Adipocyte (in vitro differentiated cells): Measurements from ENCODE around the gene CYP4A22.
"Not testable (repeated sequence)": the region's sequence is repeated elsewhere in the genome, so short reads cannot be mapped to it uniquely, and the experiment has no call there.

Experiments
- DNase-seq: peaks from one replicate; pipeline ENCODE4 v3.0.0-alpha.2; 2015; ENCODE audit warnings: low read depth
- H3K27me3 ChIP-seq: replicated peaks from 2 replicates; pipeline ENCODE4 v1.7.0; 2013; ENCODE audit warnings: mild to moderate bottlenecking, low read length, moderate library complexity; ENCODE audit not compliant: control insufficient read depth, insufficient read depth
- H3K36me3 ChIP-seq: 2 replicates; pipeline ENCODE4 v1.7.0; 2013; ENCODE audit warnings: low read length, mild to moderate bottlenecking, moderate library complexity; ENCODE audit not compliant: control insufficient read depth, insufficient read depth, severe bottlenecking
- H3K4me1 ChIP-seq: 2 replicates; pipeline ENCODE4 v1.7.0; 2013; ENCODE audit warnings: mild to moderate bottlenecking, low read length, moderate library complexity; ENCODE audit not compliant: control insufficient read depth, insufficient read depth
- H3K4me3 ChIP-seq: 2 replicates; pipeline ENCODE4 v1.7.0; 2013; ENCODE audit warnings: mild to moderate bottlenecking, low read length, moderate library complexity
- H3K9ac ChIP-seq: 2 replicates; pipeline ENCODE4 v1.7.0; 2013; ENCODE audit warnings: mild to moderate bottlenecking, low read length, moderate library complexity
- H3K9me3 ChIP-seq: 2 replicates; pipeline ENCODE4 v1.7.0; 2013; ENCODE audit warnings: mild to moderate bottlenecking, low read length, moderate library complexity; ENCODE audit not compliant: control insufficient read depth

The CYP4A22 gene

DNA sequence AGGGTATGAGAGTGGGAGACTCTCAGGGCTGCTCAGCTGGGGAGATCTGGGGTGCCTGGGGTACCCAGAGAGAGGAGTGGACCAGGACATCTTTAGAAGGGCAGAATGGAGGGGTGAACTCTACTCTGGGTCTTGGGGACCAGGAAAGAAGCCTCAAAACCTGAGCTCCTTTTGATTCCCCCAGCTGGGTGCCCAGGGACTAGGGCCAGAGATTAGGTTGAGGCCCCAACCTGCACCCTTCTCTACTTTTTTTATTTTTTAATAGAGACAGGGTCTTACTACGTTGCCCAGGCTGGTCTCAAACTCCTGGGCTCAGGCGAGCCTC is 50.6 kb downstream of the CYP4A22 start:
- no peaks in the 10 kb centered on the region for H3K36me3 ChIP-seq
- H3K9ac ChIP-seq, result no peak overlapping the region
- no peaks in the 10 kb centered on the region for H3K9me3 ChIP-seq
- H3K4me3 ChIP-seq, result no peak overlapping the region
- peaks cover 36% of the 10 kb centered on the region for H3K4me1 ChIP-seq
- peaks cover 14% of the 10 kb centered on the region for H3K27me3 ChIP-seq
- no peak for DNase-seq

DNA sequence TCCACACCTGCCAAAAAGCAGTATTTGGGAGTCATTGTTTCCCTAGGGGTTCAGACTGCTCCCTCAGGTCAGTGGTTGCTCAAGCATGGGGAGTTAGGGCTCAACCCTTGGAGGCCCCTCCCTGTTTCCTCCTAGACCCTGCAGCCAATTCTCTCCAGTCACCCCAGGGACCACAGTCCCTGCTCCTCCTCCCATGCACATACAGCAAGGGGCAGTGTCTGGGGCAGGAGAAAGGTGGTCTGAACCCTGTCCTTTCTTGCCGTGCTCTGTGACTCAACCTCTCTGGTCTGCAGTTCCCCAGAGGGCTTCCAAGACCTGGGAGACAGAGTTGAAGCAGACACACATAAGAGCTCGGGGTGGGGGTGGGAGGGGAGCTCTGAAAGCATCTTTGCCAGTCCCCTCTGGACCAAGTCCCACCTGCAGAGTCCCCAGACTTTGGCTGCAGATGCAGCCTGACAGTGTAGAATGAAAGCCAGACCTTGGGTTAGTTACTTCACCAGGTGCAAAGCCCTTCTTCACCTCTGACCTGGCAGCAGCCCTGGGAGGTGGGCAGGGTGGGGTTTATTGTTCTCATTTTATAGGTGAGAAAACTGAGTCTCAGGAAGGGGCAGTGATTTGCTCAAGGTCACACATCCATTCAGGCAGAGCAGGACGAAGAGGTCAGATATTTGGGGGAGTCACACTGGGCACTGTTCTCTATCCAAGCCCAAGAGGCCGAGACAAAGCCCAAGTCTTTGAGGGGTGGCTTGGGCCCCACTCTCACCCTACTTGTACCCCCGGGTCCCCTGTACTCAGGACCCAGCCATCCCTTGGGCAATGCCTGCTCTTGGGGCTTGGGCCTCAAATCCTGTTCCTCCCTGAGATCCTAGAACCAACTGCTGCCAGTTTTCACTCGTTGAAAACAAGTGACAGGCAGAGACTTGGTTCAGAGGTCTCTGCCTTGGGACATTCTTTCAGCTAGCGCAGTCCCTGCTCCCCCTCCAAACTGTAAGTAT is 51.8 kb downstream of the CYP4A22 start:
- H3K4me1 ChIP-seq, result peaks cover 36% of the 10 kb centered on the region
- no peak for DNase-seq
- no peaks in the 10 kb centered on the region for H3K9me3 ChIP-seq
- no peaks in the 10 kb centered on the region for H3K36me3 ChIP-seq
- H3K4me3 ChIP-seq, result no peak overlapping the region
- no peak overlapping the region for H3K9ac ChIP-seq
- peaks cover 3% of the 10 kb centered on the region for H3K27me3 ChIP-seq

DNA sequence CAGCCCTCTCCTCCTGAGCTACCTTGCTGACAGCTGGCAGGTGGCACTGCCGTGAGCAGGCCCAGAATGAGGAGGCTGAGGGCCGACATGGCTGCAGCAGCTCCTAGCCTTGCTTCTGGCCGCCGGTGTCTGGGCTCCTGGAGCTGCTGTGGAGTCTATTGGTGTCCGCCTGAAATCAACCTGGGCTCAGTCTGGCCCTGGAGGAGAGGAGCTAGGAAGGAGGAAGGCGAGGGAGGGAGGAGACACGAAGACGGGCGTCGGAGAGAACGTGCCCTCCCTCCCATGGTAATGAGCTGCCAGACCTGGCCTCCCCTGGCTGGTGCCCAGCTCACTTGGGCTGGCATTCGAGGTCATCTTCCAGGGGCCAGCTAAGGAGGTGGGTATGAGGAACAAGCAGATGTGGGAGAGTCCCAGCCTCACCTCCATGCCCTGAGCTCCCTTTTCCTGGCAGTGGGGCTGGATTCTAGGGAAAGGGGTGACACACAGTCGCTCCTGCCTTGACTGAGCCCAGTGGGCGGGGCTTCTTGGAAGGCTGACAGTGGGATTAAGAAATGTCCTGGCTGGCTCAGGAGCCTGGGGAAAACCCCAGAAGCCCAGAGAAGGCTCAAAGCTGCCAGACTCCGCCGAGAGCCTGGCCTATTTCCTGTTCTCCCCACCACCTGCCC is 52.7 kb downstream of the CYP4A22 start, which contains the start of gene PDZK1IP1:
TSS of gene PDZK1IP1 (minus strand) at position 193 of the 665 bp plus-strand sequence. CDS start at position 89, 104 bp downstream.
- Histone ChIP-seq H3K4me3 (no peak within 1 kb of the TSS), H3K36me3 (no peaks in the 10 kb centered on the region), H3K27me3 (no peaks in the 10 kb centered on the region), H3K4me1 (peaks cover 36% of the 10 kb centered on the region), H3K9ac (no peak within 1 kb of the TSS), H3K9me3 (no peaks in the 10 kb centered on the region)
- peak; percentile 80 for DNase-seq

GRCh38 chr1:47190509-47190855 is 53.2 kb downstream of the CYP4A22 start:
- H3K9ac ChIP-seq, result no peak overlapping the region
- no peaks in the 10 kb centered on the region for H3K36me3 ChIP-seq
- peaks cover 36% of the 10 kb centered on the region for H3K4me1 ChIP-seq
- H3K27me3 ChIP-seq, result no peaks in the 10 kb centered on the region
- no peak for DNase-seq
- H3K9me3 ChIP-seq, result no peaks in the 10 kb centered on the region
- H3K4me3 ChIP-seq, result no peak overlapping the region

- no peak for DNase-seq
- Histone ChIP-seq H3K4me3 (no peak overlapping the region), H3K36me3 (no peaks in the 10 kb centered on the region), H3K4me1 (peaks cover 36% of the 10 kb centered on the region), H3K27me3 (no peaks in the 10 kb centered on the region), H3K9ac (no peak overlapping the region), H3K9me3 (no peaks in the 10 kb centered on the region)
Measured at GRCh38 chr1:47190857-47191256, 53.6 kb downstream of the CYP4A22 start.

DNA sequence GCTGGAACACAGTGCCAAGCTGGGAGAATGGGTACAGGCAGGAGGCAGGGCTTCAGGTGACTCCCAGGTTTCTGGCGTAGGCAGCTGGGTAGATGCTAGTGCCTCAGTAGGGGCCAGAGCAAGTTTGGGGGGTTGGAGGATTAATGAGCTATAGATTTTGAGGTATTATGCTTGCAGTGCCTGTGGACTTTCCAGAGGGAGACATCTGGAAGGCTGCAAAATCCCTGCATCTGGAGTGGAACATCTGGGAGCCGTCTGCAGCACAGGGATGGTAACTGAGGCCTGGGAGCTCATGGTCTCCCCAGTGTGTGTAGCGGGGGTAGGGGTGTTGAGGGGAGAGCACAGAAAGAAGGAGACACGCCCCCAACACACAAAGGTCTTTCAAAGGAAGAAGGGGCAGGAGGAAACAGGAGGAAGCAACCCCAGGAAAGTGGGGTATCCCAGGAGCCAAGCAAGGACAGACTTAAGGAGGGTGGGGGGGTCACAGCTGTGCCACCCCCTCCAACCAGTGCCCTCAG is 54.8 kb downstream of the CYP4A22 start:
- Histone ChIP-seq H3K36me3 (no peaks in the 10 kb centered on the region), H3K9ac (peak overlapping the region; percentile 30), H3K9me3 (no peaks in the 10 kb centered on the region), H3K4me1 (peaks cover 36% of the 10 kb centered on the region), H3K4me3 (no peak overlapping the region), H3K27me3 (no peaks in the 10 kb centered on the region)
- no peak for DNase-seq

GRCh38 chr1:47192458-47193384 is 55.5 kb downstream of the CYP4A22 start:
- H3K9me3 ChIP-seq, result no peaks in the 10 kb centered on the region
- no peak overlapping the region for H3K4me3 ChIP-seq
- H3K9ac ChIP-seq, result peak overlapping the region; percentile 30
- H3K36me3 ChIP-seq, result no peaks in the 10 kb centered on the region
- DNase-seq, result peak; percentile 87
- peaks cover 4% of the 10 kb centered on the region for H3K27me3 ChIP-seq
- peaks cover 36% of the 10 kb centered on the region for H3K4me1 ChIP-seq

DNA sequence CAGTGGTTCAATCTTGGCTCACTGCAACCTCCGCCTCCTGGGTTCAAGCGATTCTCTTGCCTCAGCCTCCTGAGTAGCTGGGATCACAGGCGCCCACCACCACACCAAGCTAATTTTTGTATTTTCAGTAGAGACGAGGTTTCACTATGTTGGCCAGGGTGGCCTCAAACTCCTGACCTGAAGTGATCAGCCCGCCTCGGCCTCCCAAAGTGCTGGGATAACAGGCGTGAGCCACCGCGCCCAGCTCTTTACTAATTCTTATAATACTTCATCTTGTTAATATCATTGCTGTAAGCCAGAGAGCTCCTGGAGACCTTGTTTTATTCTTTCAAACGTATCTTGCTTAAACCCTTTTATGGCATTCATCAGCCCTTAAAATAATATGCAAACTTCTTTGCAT is 56.3 kb downstream of the CYP4A22 start:
- not testable (repeated sequence) for H3K9ac ChIP-seq, H3K4me3 ChIP-seq

DNA sequence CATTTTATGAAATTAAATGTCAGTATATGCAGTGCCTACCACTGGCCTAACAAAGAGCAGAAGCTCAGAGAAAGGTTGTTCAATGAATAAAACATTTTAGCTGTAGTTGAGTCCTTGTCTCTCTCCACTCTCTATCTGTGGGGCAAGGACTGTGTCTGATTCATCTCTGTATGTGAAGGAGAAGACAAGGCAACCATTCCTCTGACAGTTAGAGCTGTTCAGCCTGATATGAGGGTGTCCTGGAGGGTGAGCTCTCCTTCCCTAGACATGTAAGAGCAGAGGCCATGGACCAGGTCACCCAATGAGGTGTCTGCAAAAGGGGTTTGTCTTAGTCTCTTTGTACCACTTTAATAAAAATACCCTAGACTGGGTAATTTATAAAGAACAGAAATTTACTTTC is 57.1 kb downstream of the CYP4A22 start:
- Histone ChIP-seq H3K9me3 (no peaks in the 10 kb centered on the region), H3K4me3 (no peak overlapping the region), H3K9ac (no peak overlapping the region), H3K4me1 (peaks cover 35% of the 10 kb centered on the region), H3K36me3 (no peaks in the 10 kb centered on the region), H3K27me3 (peaks cover 20% of the 10 kb centered on the region)
- DNase-seq, result no peak

More for the DNA sequence above, 56.3 kb downstream of the CYP4A22 start:
- H3K27me3 ChIP-seq, result peaks cover 12% of the 10 kb centered on the region
- DNase-seq, H3K36me3 ChIP-seq, H3K9me3 ChIP-seq: not testable (repeated sequence)
- H3K4me1 ChIP-seq, result peaks cover 36% of the 10 kb centered on the region

- H3K4me1 ChIP-seq, result peaks cover 19% of the 10 kb centered on the region
- H3K4me3 ChIP-seq, H3K9ac ChIP-seq, H3K9me3 ChIP-seq, DNase-seq, H3K36me3 ChIP-seq: not testable (repeated sequence)
- H3K27me3 ChIP-seq, result peaks cover 29% of the 10 kb centered on the region
Measured at GRCh38 chr1:47195981-47196380, 58.7 kb downstream of the CYP4A22 start.
